GM18517 (cell line): ENCODE data around the gene AP3D1.
"Not testable (repeated sequence)": the region's sequence is repeated elsewhere in the genome, so short reads cannot be mapped to it uniquely, and the experiment has no call there.

Experiments
- ATAC-seq: cut with Tn5 transposase; IDR thresholded peaks from one replicate; pipeline ENCODE4 v1.9.1; 2021; ENCODE audit warnings: mild to moderate bottlenecking, moderate library complexity; ENCODE audit not compliant: unreplicated experiment

The AP3D1 gene

DNA sequence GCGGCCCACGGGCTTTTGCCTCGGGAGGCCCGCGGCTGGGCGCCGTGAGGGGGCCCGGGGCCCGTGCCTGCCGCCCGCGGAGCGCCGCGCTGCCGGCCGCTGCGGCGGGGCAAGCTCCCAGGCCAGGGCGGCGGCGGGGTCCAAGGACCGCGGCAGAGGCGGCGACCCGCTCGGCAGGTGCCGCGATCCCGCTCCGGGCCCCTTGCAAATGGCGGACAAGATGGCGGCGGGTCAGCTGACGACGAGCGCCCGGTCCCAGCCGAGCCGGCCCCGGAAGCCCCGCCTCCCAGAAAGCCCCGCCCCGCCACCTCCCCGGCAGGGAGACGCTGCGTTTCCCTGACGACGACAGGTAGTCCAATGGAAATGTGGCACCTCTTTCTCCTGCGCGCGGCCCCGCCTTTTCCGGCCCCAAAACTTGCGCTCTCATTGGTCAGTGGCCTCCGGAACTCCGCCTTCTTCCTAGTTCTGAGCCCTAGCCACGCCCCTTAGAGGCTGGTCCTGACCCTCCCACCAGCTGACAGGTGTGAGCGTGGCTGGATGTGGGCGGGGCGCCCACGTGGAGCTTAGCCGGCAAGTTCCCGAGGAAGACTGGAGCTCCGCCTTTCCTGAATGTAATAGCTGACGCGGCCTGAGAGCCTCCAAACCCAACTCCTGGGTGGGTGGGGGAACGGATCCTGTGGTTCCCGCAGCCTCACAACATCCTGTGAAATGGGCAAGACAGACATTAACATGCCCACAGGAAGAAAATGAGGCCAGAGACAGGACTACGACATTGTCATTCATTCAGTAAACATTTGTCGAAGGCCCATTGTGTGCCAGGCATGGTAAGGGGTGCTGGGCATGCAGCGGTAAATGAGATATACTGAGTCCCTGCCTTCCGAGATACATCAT is at the start of gene AP3D1:
AP3D1 (minus strand) TSS at position 228 of the 891 bp plus-strand sequence. CDS start 232 bp downstream, outside the sequence.
- peak; percentile 90 for ATAC-seq

DNA sequence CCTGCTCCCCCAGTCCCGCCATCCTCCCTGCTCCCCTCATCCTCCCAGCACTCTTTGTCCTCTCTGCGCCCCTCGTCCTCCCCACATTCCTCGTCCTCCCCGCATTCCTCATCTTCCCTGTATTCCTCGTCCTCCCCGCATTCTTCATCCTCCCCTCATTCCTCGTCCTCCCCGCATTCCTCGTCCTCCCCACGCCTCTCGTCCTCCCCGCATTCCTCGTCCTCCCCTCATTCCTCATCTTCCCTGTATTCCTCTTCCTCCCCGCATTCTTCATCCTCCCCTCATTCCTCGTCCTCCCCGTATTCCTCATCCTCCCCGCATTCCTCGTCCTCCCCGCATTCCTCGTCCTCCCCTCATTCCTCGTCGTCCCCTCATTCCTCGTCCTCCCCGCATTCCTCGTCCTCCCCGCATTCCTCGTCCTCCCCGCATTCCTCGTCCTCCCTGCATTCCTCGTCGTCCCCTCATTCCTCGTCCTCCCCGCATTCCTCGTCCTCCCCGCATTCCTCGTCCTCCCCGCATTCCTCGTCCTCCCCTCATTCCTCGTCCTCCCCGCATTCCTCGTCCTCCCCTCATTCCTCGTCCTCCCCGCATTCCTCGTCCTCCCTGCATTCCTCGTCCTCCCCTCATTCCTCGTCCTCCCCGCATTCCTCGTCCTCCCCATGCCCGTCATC is 49.4 kb upstream of the AP3D1 start:
- ATAC-seq = not testable (repeated sequence)

GRCh38 chr19:2199861-2200623 is 48.7 kb upstream of the AP3D1 start:
- ATAC-seq = no peak

GRCh38 chr19:2199215-2199614 is 47.8 kb upstream of the AP3D1 start:
- no peak for ATAC-seq

- no peak for ATAC-seq
Measured at GRCh38 chr19:2198317-2198716, 47.0 kb upstream of the AP3D1 start.

GRCh38 chr19:2197270-2197669 is 45.9 kb upstream of the AP3D1 start:
- no peak for ATAC-seq

DNA sequence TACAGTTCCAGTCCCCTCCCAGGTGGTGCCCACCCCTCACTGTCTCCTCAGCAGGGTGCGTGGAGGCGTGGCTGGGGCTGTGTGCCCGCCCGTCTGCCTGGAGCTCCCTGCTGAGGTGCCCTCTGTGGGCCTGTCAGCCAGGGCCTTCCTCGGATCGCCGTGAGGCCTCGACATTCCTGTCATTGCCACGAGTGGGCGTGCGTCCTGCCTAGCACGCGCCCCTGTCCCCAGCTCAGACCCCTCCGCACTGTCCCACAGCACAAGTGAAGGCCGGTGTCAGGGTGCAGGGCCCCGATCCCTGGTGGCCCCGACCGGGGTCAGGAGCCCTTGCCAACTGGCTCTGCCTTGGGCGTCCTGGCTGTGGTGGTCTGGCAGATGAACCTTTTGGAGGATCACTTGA is 44.5 kb upstream of the AP3D1 start:
- ATAC-seq = no peak

GRCh38 chr19:2195361-2195760 is 44.0 kb upstream of the AP3D1 start:
- no peak for ATAC-seq

DNA sequence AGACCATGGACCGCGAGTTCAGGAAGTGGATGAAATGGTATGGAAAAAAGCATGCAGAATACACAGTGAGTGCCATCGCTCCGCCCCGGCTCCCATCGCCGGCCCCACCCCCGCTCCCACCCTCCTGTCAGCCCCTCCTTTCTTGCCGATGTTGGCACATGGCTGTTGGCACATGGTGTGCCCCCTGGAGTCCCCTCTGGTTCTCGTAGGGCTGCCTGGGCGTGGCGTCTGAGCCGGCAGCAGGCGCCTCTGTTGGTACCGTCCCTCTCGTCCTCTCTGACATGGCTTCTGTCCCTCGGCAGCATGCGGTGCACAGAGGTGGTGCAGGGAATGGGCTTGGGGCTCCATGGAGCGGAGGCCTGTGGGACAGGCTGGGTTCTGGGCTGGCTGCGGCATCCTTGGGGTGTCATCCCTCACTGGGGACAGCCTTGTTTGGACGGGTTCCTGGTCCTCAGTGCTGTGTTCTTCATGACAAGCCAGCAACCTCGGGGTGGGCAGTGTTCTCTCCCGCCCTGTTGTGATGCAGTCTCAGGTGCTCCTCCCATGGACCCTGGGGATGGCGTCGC is 43.2 kb upstream of the AP3D1 start:
- ATAC-seq = no peak

- no peak for ATAC-seq
Measured at GRCh38 chr19:2193807-2194206, 42.4 kb upstream of the AP3D1 start.

GRCh38 chr19:2192862-2193261 is 41.5 kb upstream of the AP3D1 start:
- ATAC-seq = no peak

GRCh38 chr19:2191456-2192310 is 40.3 kb upstream of the AP3D1 start:
- no peak for ATAC-seq

DNA sequence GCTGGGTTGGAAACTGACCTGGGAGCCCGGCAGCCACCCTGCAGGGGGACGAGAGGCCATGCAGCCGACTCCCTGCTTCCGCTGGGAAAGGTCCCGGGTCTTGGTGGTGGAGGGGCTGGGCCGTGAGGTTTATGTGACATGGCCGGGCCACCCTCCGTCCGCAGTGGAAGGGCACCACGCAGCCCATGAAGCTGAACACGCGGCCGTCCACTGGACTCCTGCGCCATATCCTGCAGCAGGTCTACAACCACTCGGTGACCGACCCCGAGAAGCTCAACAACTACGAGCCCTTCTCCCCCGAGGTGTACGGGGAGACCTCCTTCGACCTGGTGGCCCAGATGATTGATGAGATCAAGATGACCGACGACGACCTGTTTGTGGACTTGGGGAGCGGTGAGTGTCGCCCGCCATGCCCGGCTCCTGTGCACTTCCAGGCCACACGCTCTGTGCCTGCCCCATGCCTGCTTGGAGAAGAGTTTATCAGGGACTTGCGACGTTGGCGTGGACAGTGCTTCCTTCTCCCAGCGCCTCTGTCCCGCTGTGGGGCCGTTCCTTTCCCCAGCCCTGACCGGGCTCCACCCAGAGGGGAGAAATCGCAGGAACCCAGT is 39.6 kb upstream of the AP3D1 start:
- no peak for ATAC-seq

GRCh38 chr19:2189880-2190279 is 38.5 kb upstream of the AP3D1 start:
- ATAC-seq = no peak

GRCh38 chr19:2188708-2189385 is 37.5 kb upstream of the AP3D1 start:
- ATAC-seq = no peak

GRCh38 chr19:2187159-2187558 is 35.8 kb upstream of the AP3D1 start:
- ATAC-seq = no peak

DNA sequence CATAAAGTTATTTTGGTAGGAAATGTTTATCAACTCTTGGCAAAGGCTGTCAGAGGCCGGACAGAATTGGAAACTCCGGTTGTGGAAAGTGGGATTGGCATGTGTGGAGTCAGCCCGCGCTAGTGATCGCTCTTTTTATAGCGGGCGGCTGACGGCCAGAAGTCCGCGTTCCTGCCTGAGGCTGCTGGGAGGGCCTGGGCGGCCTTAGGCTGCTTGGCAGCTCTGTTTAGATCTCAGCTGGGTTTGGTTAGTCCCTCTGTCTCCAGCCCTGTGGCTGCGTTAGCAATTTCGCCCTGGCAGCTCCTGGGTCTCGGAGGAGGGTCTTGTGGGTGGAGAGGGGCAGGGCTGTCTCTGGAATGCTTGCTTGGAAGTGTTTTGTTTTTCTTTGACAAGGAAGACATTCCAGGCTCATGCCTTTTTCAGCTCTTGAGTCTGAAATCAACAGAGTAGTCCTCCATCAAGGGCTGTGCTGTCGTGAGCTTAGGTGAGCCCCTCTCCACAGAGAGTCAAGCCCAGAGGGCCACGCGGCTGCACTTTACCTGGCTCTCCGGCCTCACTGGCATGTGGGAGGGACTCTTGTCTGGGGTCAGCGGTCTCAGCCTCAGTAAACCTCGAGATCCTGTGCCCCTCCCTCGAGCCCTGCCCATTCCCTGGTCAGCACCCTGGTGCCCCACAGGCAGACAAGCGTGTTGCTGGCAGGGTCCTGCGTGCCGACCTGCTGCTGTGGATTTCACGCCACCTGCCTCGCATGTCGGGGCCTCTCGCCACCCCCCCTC is 34.9 kb upstream of the AP3D1 start:
- ATAC-seq = no peak

DNA sequence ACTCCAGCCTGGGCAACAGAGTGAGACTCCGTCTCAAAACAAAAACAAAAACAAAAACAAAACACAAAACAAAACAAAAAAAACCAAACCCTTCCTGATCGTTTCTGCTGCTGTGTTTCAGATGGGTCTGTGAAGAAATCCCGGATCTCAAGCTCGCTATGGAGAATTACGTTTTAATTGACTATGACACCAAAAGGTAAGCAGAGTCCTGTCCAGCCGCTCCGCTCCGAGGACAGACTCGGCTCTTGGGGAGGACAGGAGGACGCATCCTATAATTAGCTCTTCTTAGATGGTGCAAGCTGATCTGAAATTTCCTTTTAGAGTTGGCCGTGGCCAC is 34.3 kb upstream of the AP3D1 start:
- no peak for ATAC-seq
